ENCODE measurements around the gene UBAC2. TPM values are rescaled to one million over a fixed set of nuclear protein-coding genes. Genes with fewer than 3 reads are reported as not detected.

The UBAC2 gene
- polyA plus RNA-seq, 3 donors, result 59.6 to 113 (median 96.7) TPM

DNA sequence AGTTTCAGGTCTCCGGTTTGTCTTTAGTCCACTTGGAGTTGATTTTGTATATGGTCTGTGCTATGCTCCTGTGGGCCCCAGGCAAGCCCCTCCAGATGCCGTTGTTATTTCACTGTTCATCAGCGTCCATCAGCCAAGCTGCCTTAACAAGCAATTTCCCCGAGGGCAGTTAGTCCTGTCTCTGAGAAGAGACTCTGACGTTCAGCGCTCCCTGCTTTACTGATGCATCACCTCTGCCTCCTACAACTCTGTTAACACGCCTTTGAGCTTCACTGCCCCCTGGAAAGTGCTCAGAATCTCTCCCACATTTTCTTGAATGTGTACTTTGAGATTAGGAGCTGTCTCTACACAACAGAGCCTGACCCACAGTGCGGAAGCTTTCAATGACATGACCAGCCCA is 41.8 kb upstream of the UBAC2 start:
- no peak overlapping the region for H3K9ac ChIP-seq (ENCODE audit: insufficient read depth, low read length, poor library complexity, severe bottlenecking)
- no peaks in the 10 kb centered on the region for H3K79me2 ChIP-seq (ENCODE audit: insufficient read depth, low read length)
- H3K9me3 ChIP-seq (replicated peaks in 1 of 2; ENCODE audit: control insufficient read depth in 1 of 2, insufficient read depth in 1 of 2, low read length in 2 of 2), result peaks cover 4 to 42% of the 10 kb centered on the region in 2 donors
- no peak for DNase-seq
- Mint-ChIP-seq H3K27ac (peak overlapping the region in 1 of 7 donors; percentile 1), H3K36me3 (peaks cover 0 to 3% of the 10 kb centered on the region in 2 donors), H3K4me1 (peaks cover 6% of the 10 kb centered on the region), H3K27me3 (ENCODE audit: low read depth in 3 of 3) (peaks cover 98 to 100% (median 98%) of the 10 kb centered on the region in 3 donors), H3K4me3 (peak overlapping the region in 1 of 2 donors; percentile 61), H3K9me3 (peaks cover 0 to 36% (median 21%) of the 10 kb centered on the region in 7 donors)
- H3K4me1 ChIP-seq (ENCODE audit: control insufficient read depth in 1 of 2, insufficient read depth in 2 of 2, low read length in 2 of 2), result peaks cover 5 to 7% of the 10 kb centered on the region in 2 donors
- H3K27me3 ChIP-seq (ENCODE audit: control insufficient read depth in 2 of 2, insufficient read depth in 2 of 2, low read length in 2 of 2), result peaks cover 89 to 99% of the 10 kb centered on the region in 2 donors
- TF ChIP-seq, protein P1, sequence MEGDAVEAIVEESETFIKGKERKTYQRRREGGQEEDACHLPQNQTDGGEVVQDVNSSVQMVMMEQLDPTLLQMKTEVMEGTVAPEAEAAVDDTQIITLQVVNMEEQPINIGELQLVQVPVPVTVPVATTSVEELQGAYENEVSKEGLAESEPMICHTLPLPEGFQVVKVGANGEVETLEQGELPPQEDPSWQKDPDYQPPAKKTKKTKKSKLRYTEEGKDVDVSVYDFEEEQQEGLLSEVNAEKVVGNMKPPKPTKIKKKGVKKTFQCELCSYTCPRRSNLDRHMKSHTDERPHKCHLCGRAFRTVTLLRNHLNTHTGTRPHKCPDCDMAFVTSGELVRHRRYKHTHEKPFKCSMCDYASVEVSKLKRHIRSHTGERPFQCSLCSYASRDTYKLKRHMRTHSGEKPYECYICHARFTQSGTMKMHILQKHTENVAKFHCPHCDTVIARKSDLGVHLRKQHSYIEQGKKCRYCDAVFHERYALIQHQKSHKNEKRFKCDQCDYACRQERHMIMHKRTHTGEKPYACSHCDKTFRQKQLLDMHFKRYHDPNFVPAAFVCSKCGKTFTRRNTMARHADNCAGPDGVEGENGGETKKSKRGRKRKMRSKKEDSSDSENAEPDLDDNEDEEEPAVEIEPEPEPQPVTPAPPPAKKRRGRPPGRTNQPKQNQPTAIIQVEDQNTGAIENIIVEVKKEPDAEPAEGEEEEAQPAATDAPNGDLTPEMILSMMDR (IDR thresholded peaks at IDR 0.05), result no peak
- no peak overlapping the region for H2AFZ ChIP-seq (ENCODE audit: insufficient read depth, low read depth, low read length, poor library complexity, severe bottlenecking)
- H3K4me2 ChIP-seq (replicated peaks; ENCODE audit: extremely low read depth, low read length, poor library complexity, severe bottlenecking), result no peak overlapping the region
- intact Hi-C loops (cut with micrococcal nuclease), result loop anchor here in 1 of 2 donors (10.0 kb wide), 1 partner anchor 114 kb away; no protein-coding TSS in a partner anchor
- 90% methylated on average over 3 of the region's 8 CpGs for WGBS (ENCODE audit: insufficient coverage)
- no peak overlapping the region for H3K4me3 ChIP-seq (replicated peaks in 1 of 3; ENCODE audit: low read depth in 2 of 3, low read length in 3 of 3)
- no peak overlapping the region for H3K27ac ChIP-seq (ENCODE audit: low read depth in 1 of 2, low read length in 2 of 2)
- H3K36me3 ChIP-seq (replicated peaks in 1 of 2; ENCODE audit: control insufficient read depth in 1 of 2, insufficient read depth in 2 of 2, low read length in 2 of 2), result no peaks in the 10 kb centered on the region
- no peaks in the 10 kb centered on the region for H4K20me1 ChIP-seq (ENCODE audit: insufficient read depth, low read length)

DNA sequence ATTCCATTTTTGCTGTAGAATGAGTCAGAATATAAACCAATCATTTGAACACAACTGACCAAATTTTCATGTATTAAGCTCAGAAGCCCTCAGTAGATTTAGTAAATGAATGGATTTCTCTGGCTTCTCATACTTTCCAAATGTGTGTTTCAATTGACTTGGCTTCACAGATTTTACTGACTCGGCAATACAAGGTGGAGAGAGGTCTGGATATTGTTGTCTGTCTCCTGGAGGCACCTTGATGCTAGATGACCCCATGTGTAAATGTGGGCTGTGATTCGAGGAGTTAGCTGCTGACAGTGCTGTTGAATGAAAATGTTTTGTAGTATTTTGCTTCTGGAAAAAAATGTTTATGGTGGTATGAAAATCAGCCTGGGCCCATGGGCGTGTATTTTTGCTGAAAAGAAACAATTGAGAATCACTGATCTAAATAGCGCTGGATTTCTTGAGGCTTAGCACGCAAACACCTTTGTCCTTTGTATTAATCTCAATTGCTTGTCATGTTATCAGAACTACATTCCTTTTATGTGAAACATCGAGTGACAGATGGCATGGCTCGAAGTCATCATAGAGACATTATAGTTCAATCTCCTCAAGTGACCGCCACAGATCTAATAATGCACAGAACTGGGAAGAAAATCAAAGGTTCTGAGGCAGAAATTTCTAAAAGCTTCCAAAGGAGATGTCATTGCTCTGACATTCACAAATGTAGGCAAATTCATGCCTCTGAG is 41.2 kb upstream of the UBAC2 start:
- Histone ChIP-seq H3K9me3 (replicated peaks in 1 of 2; ENCODE audit: control insufficient read depth in 1 of 2, insufficient read depth in 1 of 2, low read length in 2 of 2) (peaks cover 4 to 47% of the 10 kb centered on the region in 2 donors), H4K20me1 (ENCODE audit: insufficient read depth, low read length) (no peaks in the 10 kb centered on the region), H3K27me3 (ENCODE audit: control insufficient read depth in 2 of 2, insufficient read depth in 2 of 2, low read length in 2 of 2) (peaks cover 90 to 99% of the 10 kb centered on the region in 2 donors), H3K4me3 (replicated peaks in 1 of 3; ENCODE audit: low read depth in 2 of 3, low read length in 3 of 3) (no peak overlapping the region), H3K36me3 (replicated peaks in 1 of 2; ENCODE audit: control insufficient read depth in 1 of 2, insufficient read depth in 2 of 2, low read length in 2 of 2) (no peaks in the 10 kb centered on the region), H3K4me1 (ENCODE audit: control insufficient read depth in 1 of 2, insufficient read depth in 2 of 2, low read length in 2 of 2) (peaks cover 0 to under 1% of the 10 kb centered on the region in 2 donors), H3K9ac (ENCODE audit: insufficient read depth, low read length, poor library complexity, severe bottlenecking) (no peak overlapping the region), H3K4me2 (replicated peaks; ENCODE audit: extremely low read depth, low read length, poor library complexity, severe bottlenecking) (no peak overlapping the region), H3K79me2 (ENCODE audit: insufficient read depth, low read length) (no peaks in the 10 kb centered on the region), H3K27ac (ENCODE audit: low read depth in 1 of 2, low read length in 2 of 2) (no peak overlapping the region), H2AFZ (ENCODE audit: insufficient read depth, low read depth, low read length, poor library complexity, severe bottlenecking) (no peak overlapping the region)
- Mint-ChIP-seq H3K9me3 (peaks cover 0 to 36% (median 19%) of the 10 kb centered on the region in 7 donors), H3K36me3 (peaks cover 0 to 3% of the 10 kb centered on the region in 2 donors), H3K27me3 (ENCODE audit: low read depth in 3 of 3) (peaks cover 98 to 100% (median 99%) of the 10 kb centered on the region in 3 donors), H3K4me1 (no peaks in the 10 kb centered on the region), H3K27ac (peak overlapping the region in 1 of 7 donors; percentile 1), H3K4me3 (peak overlapping the region in 1 of 2 donors; percentile 61)
- TF ChIP-seq, protein P1 (IDR thresholded peaks at IDR 0.05), result no peak
- WGBS (ENCODE audit: insufficient coverage), result 100% methylated on average over 4 of the region's 8 CpGs
- intact Hi-C loops (cut with micrococcal nuclease), result loop anchor here in 1 of 2 donors (10.0 kb wide), 1 partner anchor 115 kb away; no protein-coding TSS in a partner anchor
- no peak for DNase-seq

Data from CD14-positive monocyte (primary cell).